Panc1 (cell line): ENCODE measurements around the gene TRAK2. TPM values are rescaled to one million over a fixed set of nuclear protein-coding genes. Genes with fewer than 3 reads are reported as not detected.

Experiments used
- ATAC-seq: fragments of 200-7000 bp; cut with Tn5 transposase; 2 replicates; pipeline ENCODE4 v1.9.1; 2020; ENCODE audit warnings: mild to moderate bottlenecking, moderate library complexity
- BruUV-seq: library from RNA; stranded (reverse); fragments of 400-500 nt; replicated peaks from 2 replicates; lab custom pipeline; 2021; lab: Mats Ljungman, UMichigan
- CTCF ChIA-PET: fragments of 300-600 bp; sonication (Branson Sonifier 250); formaldehyde crosslinking; loops from one replicate; lab custom pipeline; 2022; ENCODE audit warnings: antibody characterized with exemption; lab: Charles Lee
- POLR2A ChIA-PET: fragments of 300-600 bp; sonication (Branson Sonifier 250); formaldehyde crosslinking; loops from one replicate; lab custom pipeline; 2022; ENCODE audit warnings: antibody characterized with exemption; lab: Charles Lee
- DNase-seq: peaks from one replicate; pipeline ENCODE4 v3.0.0-alpha.2; 2010; ENCODE audit warnings: low read depth, low spot score
- H3K27ac ChIP-seq: 2 replicates; pipeline ENCODE4 v1.5.1; 2011; ENCODE audit warnings: mild to moderate bottlenecking, low read length, inconsistent platforms
- H3K27me3 ChIP-seq: fragments of 200-500 bp; sonication (Bioruptor generic); 2 replicates; pipeline ENCODE4 v1.6.0; 2014; ENCODE audit warnings: low read length, inconsistent platforms; ENCODE audit not compliant: control insufficient read depth, insufficient read depth
- H3K36me3 ChIP-seq: fragments of 200-500 bp; sonication (Bioruptor generic); 2 replicates; pipeline ENCODE4 v1.5.1; 2014; ENCODE audit warnings: inconsistent platforms, mild to moderate bottlenecking, low read length, moderate library complexity; ENCODE audit not compliant: control insufficient read depth, insufficient read depth
- H3K4me1 ChIP-seq: 2 replicates; pipeline ENCODE4 v1.5.1; 2011; ENCODE audit warnings: inconsistent platforms, mild to moderate bottlenecking, low read length, moderate library complexity; ENCODE audit not compliant: control insufficient read depth, insufficient read depth
- H3K4me3 ChIP-seq, 2 experiments: 2 replicates each; pipeline ENCODE4 v1.5.1; 2011 to 2012; ENCODE audit warnings: low read depth in 2 of 2, low read length in 2 of 2, mild to moderate bottlenecking in 2 of 2, inconsistent platforms in 1 of 2, moderate library complexity in 1 of 2
- H3K9me3 ChIP-seq: fragments of 200-500 bp; sonication (Bioruptor generic); 2 replicates; pipeline ENCODE4 v1.5.1; 2014; ENCODE audit warnings: low read depth, mild to moderate bottlenecking, inconsistent platforms, low read length, moderate library complexity; ENCODE audit not compliant: control insufficient read depth, insufficient read depth
- POLR2AphosphoS5 ChIP-seq: IDR thresholded peaks from 2 replicates; pipeline ENCODE4 v1.6.1; 2012; ENCODE audit warnings: mild to moderate bottlenecking, low read depth, low read length, moderate library complexity
- REST ChIP-seq, 2 experiments: IDR thresholded peaks; 2 replicates each; pipeline ENCODE4 v1.6.1; 2011 to 2012; ENCODE audit warnings: low read depth in 2 of 2, control low read depth in 1 of 2, low read length in 1 of 2, mild to moderate bottlenecking in 1 of 2, moderate library complexity in 1 of 2; ENCODE audit not compliant: insufficient read depth in 1 of 2
- SIN3A ChIP-seq: IDR thresholded peaks from 2 replicates; pipeline ENCODE4 v1.6.1; 2012; ENCODE audit warnings: low read depth, mild to moderate bottlenecking, low read length, moderate library complexity, borderline replicate concordance; ENCODE audit not compliant: insufficient read depth
- TCF7L2 ChIP-seq: IDR thresholded peaks from 2 replicates; pipeline ENCODE4 v1.6.1; 2011; ENCODE audit warnings: mild to moderate bottlenecking, low read depth, low read length, inconsistent platforms
- in situ Hi-C: cut with HindIII; loops from 2 replicates; pipeline ENCODE4 v1.10.0; 2016; ENCODE audit warnings: low sequenced_read_pairs, low pct_unique_long_range_greater_than_20kb
- intact Hi-C: fragments of 100-400 bp; cut with micrococcal nuclease; formaldehyde crosslinking; loops from one replicate; pipeline ENCODE4 v1.10.0; 2022; ENCODE audit not compliant: unreplicated experiment
- total RNA-seq: library from RNA; stranded (reverse); gene quantifications from one replicate; pipeline ENCODE4 v1.2.1, GENCODE V29; 2021; ENCODE audit not compliant: unreplicated experiment
- TF ChIP-seq, protein P1 (sequence below): fragments of 450-650 bp; IDR thresholded peaks from 2 replicates; pipeline ENCODE4 v1.5.1; 2017; ENCODE audit warnings: mild to moderate bottlenecking

The TRAK2 gene
- total RNA-seq, 1 experiment from 2014 or later, result 35.7 TPM

- in situ Hi-C loops, result no loop called here
- H3K36me3 ChIP-seq, result no peaks in the 10 kb centered on the region
- no peak for DNase-seq
- H3K9me3 ChIP-seq, result no peaks in the 10 kb centered on the region
- TF ChIP-seq SIN3A (no peak), POLR2AphosphoS5 (no peak), REST (IDR thresholded peaks at IDR 0.05; ENCODE audit: insufficient read depth in 1 of 2, low read depth in 2 of 2, low read length in 1 of 2) (no peak), TCF7L2 (no peak)
- TF ChIP-seq, protein P1, sequence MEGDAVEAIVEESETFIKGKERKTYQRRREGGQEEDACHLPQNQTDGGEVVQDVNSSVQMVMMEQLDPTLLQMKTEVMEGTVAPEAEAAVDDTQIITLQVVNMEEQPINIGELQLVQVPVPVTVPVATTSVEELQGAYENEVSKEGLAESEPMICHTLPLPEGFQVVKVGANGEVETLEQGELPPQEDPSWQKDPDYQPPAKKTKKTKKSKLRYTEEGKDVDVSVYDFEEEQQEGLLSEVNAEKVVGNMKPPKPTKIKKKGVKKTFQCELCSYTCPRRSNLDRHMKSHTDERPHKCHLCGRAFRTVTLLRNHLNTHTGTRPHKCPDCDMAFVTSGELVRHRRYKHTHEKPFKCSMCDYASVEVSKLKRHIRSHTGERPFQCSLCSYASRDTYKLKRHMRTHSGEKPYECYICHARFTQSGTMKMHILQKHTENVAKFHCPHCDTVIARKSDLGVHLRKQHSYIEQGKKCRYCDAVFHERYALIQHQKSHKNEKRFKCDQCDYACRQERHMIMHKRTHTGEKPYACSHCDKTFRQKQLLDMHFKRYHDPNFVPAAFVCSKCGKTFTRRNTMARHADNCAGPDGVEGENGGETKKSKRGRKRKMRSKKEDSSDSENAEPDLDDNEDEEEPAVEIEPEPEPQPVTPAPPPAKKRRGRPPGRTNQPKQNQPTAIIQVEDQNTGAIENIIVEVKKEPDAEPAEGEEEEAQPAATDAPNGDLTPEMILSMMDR, result no peak
- intact Hi-C loops, result no loop called here
- no peaks in the 10 kb centered on the region for H3K27me3 ChIP-seq
- H3K4me3 ChIP-seq, result no peak overlapping the region
- H3K27ac ChIP-seq, result no peak overlapping the region
- no peaks in the 10 kb centered on the region for H3K4me1 ChIP-seq
- POLR2A ChIA-PET, result interaction anchor here (0.5 to 0.6 kb wide), 3 partner anchors 17 to 787 kb away, joined by 6 to 10 read pairs (median 8); partner anchors contain the start of gene MPP4
- BruUV-seq, result no TSS peak
- no peak for ATAC-seq
- CTCF ChIA-PET, result interaction anchor here (0.7 kb wide), 1 partner anchor 778 kb away, joined by 4 read pairs; no protein-coding TSS in a partner anchor
Observed at GRCh38 chr2:201467666-201468065, 16.4 kb upstream of the TRAK2 start.

DNA sequence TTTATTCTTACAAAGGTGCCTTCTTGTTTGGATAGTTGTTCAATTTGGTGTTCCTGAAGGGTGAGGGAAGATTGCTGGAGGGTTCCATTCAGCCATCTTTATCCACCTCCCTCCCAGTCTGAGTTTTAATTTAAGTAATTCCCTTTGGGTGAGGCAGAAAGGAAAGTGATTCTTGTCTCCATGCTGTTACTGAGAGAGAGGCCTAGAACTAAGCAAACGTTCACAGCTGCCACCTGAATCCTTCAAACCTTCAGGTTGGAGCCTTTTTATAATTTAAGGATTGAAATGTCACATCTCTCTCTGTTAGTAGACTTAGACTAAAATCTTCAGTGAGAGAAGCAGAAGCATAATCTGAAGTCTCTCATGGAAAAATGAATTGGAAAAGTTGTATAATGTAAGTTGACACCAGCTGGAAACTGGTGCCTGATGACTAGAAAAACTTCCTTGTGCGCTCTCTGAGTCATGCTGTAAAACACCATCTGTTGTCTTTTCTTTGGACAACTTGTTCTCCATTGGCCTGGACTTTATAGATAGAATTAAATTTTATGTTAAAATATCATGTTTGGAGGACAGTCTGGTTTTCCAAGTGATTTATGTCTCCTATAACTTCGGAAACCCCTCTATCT is 14.9 kb upstream of the TRAK2 start:
- BruUV-seq, result no TSS peak
- H3K36me3 ChIP-seq, result no peaks in the 10 kb centered on the region
- in situ Hi-C loops (no loop called here), intact Hi-C loops (no loop called here)
- no peak overlapping the region for H3K4me3 ChIP-seq
- TF ChIP-seq POLR2AphosphoS5, result no peak
- TF ChIP-seq REST (IDR thresholded peaks at IDR 0.05; ENCODE audit: insufficient read depth in 1 of 2, low read depth in 2 of 2, low read length in 1 of 2), result no peak
- TF ChIP-seq SIN3A, result no peak
- H3K4me1 ChIP-seq, result no peaks in the 10 kb centered on the region
- no peak for DNase-seq
- no peaks in the 10 kb centered on the region for H3K27me3 ChIP-seq
- H3K27ac ChIP-seq, result no peak overlapping the region
- ChIA-PET POLR2A (no interaction called here), CTCF (no interaction called here)
- H3K9me3 ChIP-seq, result no peaks in the 10 kb centered on the region
- ATAC-seq, result no peak
